ENCODE data around the gene FAM209A. TPM values are rescaled to one million over a fixed set of nuclear protein-coding genes. Genes with fewer than 3 reads are reported as not detected.

The FAM209A gene
- polyA plus RNA-seq, 1 experiment, result not detected

GRCh38 chr20:56574531-56575142, 50.1 kb downstream of the FAM209A start:
- no peak for DNase-seq (ENCODE audit: low read depth, low spot score)
- ChIA-PET POLR2A (no interaction called here), CTCF (no interaction called here)
- TF ChIP-seq, protein P1, sequence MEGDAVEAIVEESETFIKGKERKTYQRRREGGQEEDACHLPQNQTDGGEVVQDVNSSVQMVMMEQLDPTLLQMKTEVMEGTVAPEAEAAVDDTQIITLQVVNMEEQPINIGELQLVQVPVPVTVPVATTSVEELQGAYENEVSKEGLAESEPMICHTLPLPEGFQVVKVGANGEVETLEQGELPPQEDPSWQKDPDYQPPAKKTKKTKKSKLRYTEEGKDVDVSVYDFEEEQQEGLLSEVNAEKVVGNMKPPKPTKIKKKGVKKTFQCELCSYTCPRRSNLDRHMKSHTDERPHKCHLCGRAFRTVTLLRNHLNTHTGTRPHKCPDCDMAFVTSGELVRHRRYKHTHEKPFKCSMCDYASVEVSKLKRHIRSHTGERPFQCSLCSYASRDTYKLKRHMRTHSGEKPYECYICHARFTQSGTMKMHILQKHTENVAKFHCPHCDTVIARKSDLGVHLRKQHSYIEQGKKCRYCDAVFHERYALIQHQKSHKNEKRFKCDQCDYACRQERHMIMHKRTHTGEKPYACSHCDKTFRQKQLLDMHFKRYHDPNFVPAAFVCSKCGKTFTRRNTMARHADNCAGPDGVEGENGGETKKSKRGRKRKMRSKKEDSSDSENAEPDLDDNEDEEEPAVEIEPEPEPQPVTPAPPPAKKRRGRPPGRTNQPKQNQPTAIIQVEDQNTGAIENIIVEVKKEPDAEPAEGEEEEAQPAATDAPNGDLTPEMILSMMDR (IDR thresholded peaks at IDR 0.05; ENCODE audit: low read depth, low read length), result no peak
- Histone ChIP-seq H3K9me3 (ENCODE audit: control insufficient read depth, insufficient read depth, low read length) (no peaks in the 10 kb centered on the region), H3K27me3 (ENCODE audit: control insufficient read depth, insufficient read depth, low read length) (no peaks in the 10 kb centered on the region), H3K27ac (ENCODE audit: low read depth, low read length) (no peak overlapping the region), H3K4me3 (ENCODE audit: low read depth, low read length) (no peak overlapping the region)

GRCh38 chr20:56575157-56575556, 50.6 kb downstream of the FAM209A start:
- no peak overlapping the region for H3K27ac ChIP-seq (ENCODE audit: low read depth, low read length)
- H3K27me3 ChIP-seq (ENCODE audit: control insufficient read depth, insufficient read depth, low read length), result peaks cover 5% of the 10 kb centered on the region
- TF ChIP-seq, protein P1 (IDR thresholded peaks at IDR 0.05; ENCODE audit: low read depth, low read length), result no peak
- no peak for DNase-seq (ENCODE audit: low read depth, low spot score)
- no peak overlapping the region for H3K4me3 ChIP-seq (ENCODE audit: low read depth, low read length)
- ChIA-PET POLR2A (no interaction called here), CTCF (interaction anchor here (0.9 kb wide), 1 partner anchor 24 kb away, joined by 3 read pairs; no protein-coding TSS in a partner anchor)
- no peaks in the 10 kb centered on the region for H3K9me3 ChIP-seq (ENCODE audit: control insufficient read depth, insufficient read depth, low read length)

Other genes with a start within 250 kb of the FAM209A start
- gene FAM210B, start 165.8 kb upstream of the FAM209A start, polyA plus RNA-seq (2011; rRNA removed), result 72.6 and 81.0 TPM in 2 replicates
- gene AURKA, start 132.5 kb upstream of the FAM209A start, polyA plus RNA-seq (2011; rRNA removed), result 28.5 and 31.0 TPM in 2 replicates
- gene CSTF1, start 132.1 kb upstream of the FAM209A start, polyA plus RNA-seq (2011; rRNA removed), result 70.9 and 74.4 TPM in 2 replicates
- 36.8 and 41.0 TPM in 2 replicates for gene CASS4, start 112.5 kb upstream of the FAM209A start, polyA plus RNA-seq (2011; rRNA removed)
- 147 TPM in 2 replicates for gene RTF2, start 56.1 kb upstream of the FAM209A start, polyA plus RNA-seq (2011; rRNA removed)
- 0.35 TPM in 1 of 2 replicates, not detected in the other for gene FAM209B, start 8.5 kb downstream of the FAM209A start, polyA plus RNA-seq (2011; rRNA removed)
- 0.07 TPM in 1 of 2 replicates, not detected in the other for gene TFAP2C, start 104.6 kb downstream of the FAM209A start, polyA plus RNA-seq (2011; rRNA removed)

Measured in AG04450 (cell line).